Common myeloid progenitor, CD34-positive (primary cell): ENCODE data around the gene CDADC1.
"Not testable (repeated sequence)": the region's sequence is repeated elsewhere in the genome, so short reads cannot be mapped to it uniquely, and the experiment has no call there.

Experiments used
- CTCF ChIA-PET: fragments of 350-600 bp; sonication (Branson Sonifier 250); formaldehyde crosslinking; loops from one replicate; lab custom pipeline; 2021; ENCODE audit warnings: antibody characterized with exemption; lab: Charles Lee
- POLR2A ChIA-PET: fragments of 350-600 bp; sonication (Branson Sonifier 250); formaldehyde crosslinking; loops from one replicate; lab custom pipeline; 2021; ENCODE audit warnings: antibody characterized with exemption; lab: Charles Lee
- DNase-seq, 3 donors: peaks; one replicate each; pipeline versions ENCODE4 v3.0.0 to v3.0.0-alpha.2; 2013
- H3K27ac ChIP-seq, 2 experiments: 1 replicate in 1 of 2; 2 replicates in 1 of 2; pipeline ENCODE4 v1.7.0; 2013; ENCODE audit warnings: inconsistent platforms in 2 of 2, low read length in 2 of 2, mild to moderate bottlenecking in 2 of 2, low read depth in 1 of 2, moderate library complexity in 1 of 2; ENCODE audit not compliant: severe bottlenecking in 2 of 2, insufficient read depth in 1 of 2, poor library complexity in 1 of 2
- H3K27me3 ChIP-seq, 5 experiments: replicated peaks in 2 of 5; 1 replicate in 3 of 5; 2 replicates in 2 of 5; pipeline versions ENCODE4 v1.6.1 to v1.7.0; 2013; ENCODE audit warnings: low read length in 4 of 5, mild to moderate bottlenecking in 2 of 5, moderate library complexity in 2 of 5, inconsistent platforms in 1 of 5; ENCODE audit not compliant: insufficient read depth in 5 of 5, control insufficient read depth in 4 of 5
- H3K36me3 ChIP-seq, 4 experiments: 1 replicate in 2 of 4; 2 replicates in 2 of 4; pipeline versions ENCODE4 v1.6.1 to v1.7.0; 2013; ENCODE audit warnings: low read length in 3 of 4, control low read depth in 1 of 4, mild to moderate bottlenecking in 1 of 4; ENCODE audit not compliant: control insufficient read depth in 4 of 4, insufficient read depth in 4 of 4
- H3K4me1 ChIP-seq, 4 experiments: 1 replicate in 3 of 4; 2 replicates in 1 of 4; pipeline versions ENCODE4 v1.6.1 to v1.7.1; 2013; ENCODE audit warnings: low read length in 3 of 4, mild to moderate bottlenecking in 3 of 4, control low read depth in 1 of 4, inconsistent platforms in 1 of 4, moderate library complexity in 1 of 4; ENCODE audit not compliant: control insufficient read depth in 4 of 4, insufficient read depth in 4 of 4; ENCODE audit errors: control extremely low read depth in 1 of 4
- H3K4me3 ChIP-seq, 7 experiments: 1 replicate in 4 of 7; 2 replicates in 3 of 7; pipeline versions ENCODE4 v1.5.1 to v1.7.0; 2013; ENCODE audit warnings: mild to moderate bottlenecking in 7 of 7, low read length in 6 of 7, moderate library complexity in 6 of 7, inconsistent platforms in 2 of 7, low read depth in 2 of 7, control low read depth in 1 of 7; ENCODE audit not compliant: insufficient read depth in 4 of 7, control insufficient read depth in 1 of 7; ENCODE audit errors: extremely low read depth in 1 of 7
- H3K9me3 ChIP-seq, 5 experiments: 1 replicate in 4 of 5; 2 replicates in 1 of 5; pipeline versions ENCODE4 v1.6.1 to v1.7.1; 2013; ENCODE audit warnings: low read length in 4 of 5, mild to moderate bottlenecking in 2 of 5, inconsistent platforms in 1 of 5, low read depth in 1 of 5, moderate library complexity in 1 of 5; ENCODE audit not compliant: control insufficient read depth in 4 of 5, insufficient read depth in 2 of 5; ENCODE audit errors: control extremely low read depth in 1 of 5
- WGBS: methylation state at CpG from one replicate; pipeline ENCODE4 v1.1.5; 2013; ENCODE audit not compliant: insufficient coverage; 5-methylcytosine and 5-hydroxymethylcytosine counted together

CDADC1 gene

GRCh38 chr13:49326222-49326917 is 78.6 kb downstream of the CDADC1 start:
- no peak overlapping the region for H3K27ac ChIP-seq
- ChIA-PET POLR2A (interaction anchor here (0.6 kb wide), 1 partner anchor 14 kb away, joined by 3 read pairs; no protein-coding TSS in a partner anchor), CTCF (interaction anchor here (1.8 kb wide), 1 partner anchor 23 kb away, joined by 3 read pairs; no protein-coding TSS in a partner anchor)
- H3K9me3 ChIP-seq: no peaks in the 10 kb centered on the region
- no peaks in the 10 kb centered on the region for H3K27me3 ChIP-seq
- peaks cover 0 to 1% (median 0%) of the 10 kb centered on the region in 4 experiments for H3K4me1 ChIP-seq
- H3K36me3 ChIP-seq: no peaks in the 10 kb centered on the region
- DNase-seq: no peak
- H3K4me3 ChIP-seq: no peak overlapping the region
- 96% methylated on average over 3 of the region's 7 CpGs for WGBS

- POLR2A ChIA-PET: interaction anchor here (0.6 kb wide), 1 partner anchor 15 kb away, joined by 3 read pairs; no protein-coding TSS in a partner anchor
- not testable (repeated sequence) for DNase-seq, H3K36me3 ChIP-seq, H3K4me1 ChIP-seq, H3K27ac ChIP-seq, H3K27me3 ChIP-seq, H3K4me3 ChIP-seq, H3K9me3 ChIP-seq
- CTCF ChIA-PET: interaction anchor here (1.8 kb wide), 1 partner anchor 24 kb away, joined by 3 read pairs; no protein-coding TSS in a partner anchor
- 92% methylated on average over 3 of the region's 3 CpGs for WGBS
Measured at GRCh38 chr13:49327145-49327544, 79.4 kb downstream of the CDADC1 start.

GRCh38 chr13:49329831-49330545 is 82.3 kb downstream of the CDADC1 start:
- Histone ChIP-seq H3K4me3 (no peak overlapping the region), H3K4me1 (no peaks in the 10 kb centered on the region), H3K27me3 (no peaks in the 10 kb centered on the region), H3K9me3 (no peaks in the 10 kb centered on the region), H3K27ac (no peak overlapping the region), H3K36me3 (no peaks in the 10 kb centered on the region)
- WGBS: 99% methylated on average over 7 of the region's 8 CpGs
- no peak for DNase-seq
- CTCF ChIA-PET: no interaction called here
- POLR2A ChIA-PET: no interaction called here

GRCh38 chr13:49330546-49330864 is 82.8 kb downstream of the CDADC1 start:
- DNase-seq: no peak
- WGBS: no CpG with 5 or more reads among the region's 1 CpG
- no peak overlapping the region for H3K4me3 ChIP-seq
- no peaks in the 10 kb centered on the region for H3K9me3 ChIP-seq
- POLR2A ChIA-PET: no interaction called here
- no peak overlapping the region for H3K27ac ChIP-seq
- CTCF ChIA-PET: no interaction called here
- no peaks in the 10 kb centered on the region for H3K4me1 ChIP-seq
- H3K27me3 ChIP-seq: no peaks in the 10 kb centered on the region
- H3K36me3 ChIP-seq: no peaks in the 10 kb centered on the region

GRCh38 chr13:49336655-49337054 is 88.9 kb downstream of the CDADC1 start:
- 100% methylated on average over 2 of the region's 4 CpGs for WGBS
- no peak overlapping the region for H3K4me3 ChIP-seq
- no peaks in the 10 kb centered on the region for H3K4me1 ChIP-seq
- no peak overlapping the region for H3K27ac ChIP-seq
- H3K27me3 ChIP-seq: no peaks in the 10 kb centered on the region
- H3K9me3 ChIP-seq: no peaks in the 10 kb centered on the region
- H3K36me3 ChIP-seq: no peaks in the 10 kb centered on the region
- DNase-seq: no peak
- POLR2A ChIA-PET: no interaction called here
- CTCF ChIA-PET: interaction anchor here (0.6 kb wide), 1 partner anchor 290 kb away, joined by 3 read pairs; no protein-coding TSS in a partner anchor

- Histone ChIP-seq H3K4me3 (no peak overlapping the region), H3K4me1 (no peaks in the 10 kb centered on the region), H3K9me3 (no peaks in the 10 kb centered on the region), H3K27ac (no peak overlapping the region), H3K36me3 (peaks cover 0 to 2% (median 0%) of the 10 kb centered on the region in 4 experiments), H3K27me3 (no peaks in the 10 kb centered on the region)
- CTCF ChIA-PET: no interaction called here
- 97% methylated on average over 7 of the region's 10 CpGs for WGBS
- DNase-seq: no peak
- POLR2A ChIA-PET: no interaction called here
Measured at GRCh38 chr13:49340161-49340560, 92.4 kb downstream of the CDADC1 start.

GRCh38 chr13:49341517-49341916 is 93.8 kb downstream of the CDADC1 start:
- POLR2A ChIA-PET: no interaction called here
- no peak for DNase-seq
- no CpG with 5 or more reads among the region's 3 CpGs for WGBS

More at GRCh38 chr13:49341517-49341916, 93.8 kb downstream of the CDADC1 start:
- no peak overlapping the region for H3K4me3 ChIP-seq
- no peaks in the 10 kb centered on the region for H3K27me3 ChIP-seq
- no peak overlapping the region for H3K27ac ChIP-seq
- H3K4me1 ChIP-seq: no peaks in the 10 kb centered on the region
- CTCF ChIA-PET: no interaction called here
- H3K9me3 ChIP-seq: no peaks in the 10 kb centered on the region
- H3K36me3 ChIP-seq: peaks cover 0 to 2% (median 0%) of the 10 kb centered on the region in 4 experiments
